ENCODE results near the gene PC. TPM values are rescaled to one million over a fixed set of nuclear protein-coding genes. Genes with fewer than 3 reads are reported as not detected.

PC gene
- total and polyA plus RNA-seq, 9 of the 15 experiments (the other 6 are each of a cell fraction or from before 2014, with no cell fraction given) = 0.94 to 38.0 (median 8.7) TPM

GRCh38 chr11:66891851-66892660 lies 66.1 kb downstream of the PC start (continued):
- TF ChIP-seq E2F4 (CRISPR knock-in tag; IDR thresholded peaks at IDR 0.05; ENCODE audit: low read depth) = no peak
- TF ChIP-seq, protein P1, sequence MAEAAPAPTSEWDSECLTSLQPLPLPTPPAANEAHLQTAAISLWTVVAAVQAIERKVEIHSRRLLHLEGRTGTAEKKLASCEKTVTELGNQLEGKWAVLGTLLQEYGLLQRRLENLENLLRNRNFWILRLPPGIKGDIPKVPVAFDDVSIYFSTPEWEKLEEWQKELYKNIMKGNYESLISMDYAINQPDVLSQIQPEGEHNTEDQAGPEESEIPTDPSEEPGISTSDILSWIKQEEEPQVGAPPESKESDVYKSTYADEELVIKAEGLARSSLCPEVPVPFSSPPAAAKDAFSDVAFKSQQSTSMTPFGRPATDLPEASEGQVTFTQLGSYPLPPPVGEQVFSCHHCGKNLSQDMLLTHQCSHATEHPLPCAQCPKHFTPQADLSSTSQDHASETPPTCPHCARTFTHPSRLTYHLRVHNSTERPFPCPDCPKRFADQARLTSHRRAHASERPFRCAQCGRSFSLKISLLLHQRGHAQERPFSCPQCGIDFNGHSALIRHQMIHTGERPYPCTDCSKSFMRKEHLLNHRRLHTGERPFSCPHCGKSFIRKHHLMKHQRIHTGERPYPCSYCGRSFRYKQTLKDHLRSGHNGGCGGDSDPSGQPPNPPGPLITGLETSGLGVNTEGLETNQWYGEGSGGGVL (CRISPR knock-in tag; IDR thresholded peaks at IDR 0.05) = no peak
- TF ChIP-seq, protein P2, sequence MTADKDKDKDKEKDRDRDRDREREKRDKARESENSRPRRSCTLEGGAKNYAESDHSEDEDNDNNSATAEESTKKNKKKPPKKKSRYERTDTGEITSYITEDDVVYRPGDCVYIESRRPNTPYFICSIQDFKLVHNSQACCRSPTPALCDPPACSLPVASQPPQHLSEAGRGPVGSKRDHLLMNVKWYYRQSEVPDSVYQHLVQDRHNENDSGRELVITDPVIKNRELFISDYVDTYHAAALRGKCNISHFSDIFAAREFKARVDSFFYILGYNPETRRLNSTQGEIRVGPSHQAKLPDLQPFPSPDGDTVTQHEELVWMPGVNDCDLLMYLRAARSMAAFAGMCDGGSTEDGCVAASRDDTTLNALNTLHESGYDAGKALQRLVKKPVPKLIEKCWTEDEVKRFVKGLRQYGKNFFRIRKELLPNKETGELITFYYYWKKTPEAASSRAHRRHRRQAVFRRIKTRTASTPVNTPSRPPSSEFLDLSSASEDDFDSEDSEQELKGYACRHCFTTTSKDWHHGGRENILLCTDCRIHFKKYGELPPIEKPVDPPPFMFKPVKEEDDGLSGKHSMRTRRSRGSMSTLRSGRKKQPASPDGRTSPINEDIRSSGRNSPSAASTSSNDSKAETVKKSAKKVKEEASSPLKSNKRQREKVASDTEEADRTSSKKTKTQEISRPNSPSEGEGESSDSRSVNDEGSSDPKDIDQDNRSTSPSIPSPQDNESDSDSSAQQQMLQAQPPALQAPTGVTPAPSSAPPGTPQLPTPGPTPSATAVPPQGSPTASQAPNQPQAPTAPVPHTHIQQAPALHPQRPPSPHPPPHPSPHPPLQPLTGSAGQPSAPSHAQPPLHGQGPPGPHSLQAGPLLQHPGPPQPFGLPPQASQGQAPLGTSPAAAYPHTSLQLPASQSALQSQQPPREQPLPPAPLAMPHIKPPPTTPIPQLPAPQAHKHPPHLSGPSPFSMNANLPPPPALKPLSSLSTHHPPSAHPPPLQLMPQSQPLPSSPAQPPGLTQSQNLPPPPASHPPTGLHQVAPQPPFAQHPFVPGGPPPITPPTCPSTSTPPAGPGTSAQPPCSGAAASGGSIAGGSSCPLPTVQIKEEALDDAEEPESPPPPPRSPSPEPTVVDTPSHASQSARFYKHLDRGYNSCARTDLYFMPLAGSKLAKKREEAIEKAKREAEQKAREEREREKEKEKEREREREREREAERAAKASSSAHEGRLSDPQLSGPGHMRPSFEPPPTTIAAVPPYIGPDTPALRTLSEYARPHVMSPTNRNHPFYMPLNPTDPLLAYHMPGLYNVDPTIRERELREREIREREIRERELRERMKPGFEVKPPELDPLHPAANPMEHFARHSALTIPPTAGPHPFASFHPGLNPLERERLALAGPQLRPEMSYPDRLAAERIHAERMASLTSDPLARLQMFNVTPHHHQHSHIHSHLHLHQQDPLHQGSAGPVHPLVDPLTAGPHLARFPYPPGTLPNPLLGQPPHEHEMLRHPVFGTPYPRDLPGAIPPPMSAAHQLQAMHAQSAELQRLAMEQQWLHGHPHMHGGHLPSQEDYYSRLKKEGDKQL (CRISPR knock-in tag; IDR thresholded peaks at IDR 0.05; ENCODE audit: borderline replicate concordance) = no peak
- TF ChIP-seq NELFE (IDR thresholded peaks at IDR 0.05; ENCODE audit: insufficient read depth, insufficient read length) = no peak
- no peak for TF ChIP-seq ASH1L (IDR thresholded peaks at IDR 0.05; ENCODE audit: borderline replicate concordance, low read depth, partially characterized antibody)
- TF ChIP-seq KDM1A (IDR thresholded peaks at IDR 0.05) = peak in 1 of 2 experiments; percentile 42; a peak in 2 of 4 replicates
- peak; percentile 51 for TF ChIP-seq NFIC (IDR thresholded peaks at IDR 0.05)
- TF ChIP-seq PHF20 (IDR thresholded peaks at IDR 0.05; ENCODE audit: partially characterized antibody) = no peak
- TF ChIP-seq ZBTB8A (IDR thresholded peaks at IDR 0.05; ENCODE audit: partially characterized antibody) = no peak
- TF ChIP-seq ELF1 (tag; IDR thresholded peaks at IDR 0.05) = no peak
- TF ChIP-seq HDAC1 (IDR thresholded peaks at IDR 0.05) = peak in 1 of 2 experiments; percentile 78; a peak in 1 of 4 replicates
- TF ChIP-seq TBP (optimal IDR thresholded peaks at IDR 0.05; ENCODE audit: low read depth, low read length) = peak; percentile 28
- TF ChIP-seq ZNF592 (IDR thresholded peaks at IDR 0.05) = peak; percentile 97
